ENCODE results near the gene CARNS1.

CARNS1 gene

DNA sequence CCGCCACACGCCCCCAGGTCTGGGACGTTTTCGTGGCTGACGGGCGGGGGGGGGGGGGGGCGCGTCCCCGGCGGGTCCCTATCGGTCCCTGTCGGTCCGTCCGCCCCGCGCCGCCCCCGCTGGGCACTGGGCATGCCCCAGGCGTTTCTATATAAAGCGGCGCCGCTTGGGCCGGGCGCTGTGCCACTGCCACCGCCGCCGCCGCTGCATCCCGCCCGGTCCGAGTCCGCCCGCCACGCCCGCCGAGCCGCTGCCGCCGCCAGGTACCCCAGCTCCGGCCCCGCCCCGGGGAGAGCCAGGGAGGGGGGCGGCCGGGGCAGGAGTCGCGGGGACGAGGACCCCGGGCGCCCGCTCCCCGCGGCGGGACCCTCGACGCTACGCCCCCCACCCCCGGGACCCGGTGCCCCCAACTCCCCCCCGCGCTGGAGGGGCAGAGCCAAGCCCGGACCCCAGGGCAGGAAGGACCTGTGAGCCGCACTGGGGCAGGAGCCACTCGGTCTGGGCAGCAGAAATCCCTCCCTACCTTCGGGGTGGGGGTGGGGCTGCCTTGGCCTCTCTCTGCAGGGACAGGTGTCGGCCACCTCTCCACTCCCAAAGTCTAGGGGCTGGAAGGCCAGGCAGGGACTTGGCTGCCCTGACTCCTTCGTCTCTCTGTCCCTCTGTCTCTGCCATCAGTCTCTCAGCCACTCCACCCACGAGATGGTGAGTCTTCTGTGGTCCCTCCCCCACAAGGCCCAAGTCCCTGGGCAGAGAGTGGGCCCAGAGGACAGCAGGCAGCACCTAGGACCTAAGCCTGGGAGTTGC is at the start of gene CARNS1:
CARNS1 (plus strand) TSS at position 178 of the 804 bp plus-strand sequence; CDS start at position 700, 522 bp downstream.
- no peak for DNase-seq

GRCh38 chr11:67365736-67366444 is 49.6 kb upstream of the CARNS1 start:
- no peak for DNase-seq

- no peak for DNase-seq
Measured at GRCh38 chr11:67366546-67366945, 48.9 kb upstream of the CARNS1 start.

DNA sequence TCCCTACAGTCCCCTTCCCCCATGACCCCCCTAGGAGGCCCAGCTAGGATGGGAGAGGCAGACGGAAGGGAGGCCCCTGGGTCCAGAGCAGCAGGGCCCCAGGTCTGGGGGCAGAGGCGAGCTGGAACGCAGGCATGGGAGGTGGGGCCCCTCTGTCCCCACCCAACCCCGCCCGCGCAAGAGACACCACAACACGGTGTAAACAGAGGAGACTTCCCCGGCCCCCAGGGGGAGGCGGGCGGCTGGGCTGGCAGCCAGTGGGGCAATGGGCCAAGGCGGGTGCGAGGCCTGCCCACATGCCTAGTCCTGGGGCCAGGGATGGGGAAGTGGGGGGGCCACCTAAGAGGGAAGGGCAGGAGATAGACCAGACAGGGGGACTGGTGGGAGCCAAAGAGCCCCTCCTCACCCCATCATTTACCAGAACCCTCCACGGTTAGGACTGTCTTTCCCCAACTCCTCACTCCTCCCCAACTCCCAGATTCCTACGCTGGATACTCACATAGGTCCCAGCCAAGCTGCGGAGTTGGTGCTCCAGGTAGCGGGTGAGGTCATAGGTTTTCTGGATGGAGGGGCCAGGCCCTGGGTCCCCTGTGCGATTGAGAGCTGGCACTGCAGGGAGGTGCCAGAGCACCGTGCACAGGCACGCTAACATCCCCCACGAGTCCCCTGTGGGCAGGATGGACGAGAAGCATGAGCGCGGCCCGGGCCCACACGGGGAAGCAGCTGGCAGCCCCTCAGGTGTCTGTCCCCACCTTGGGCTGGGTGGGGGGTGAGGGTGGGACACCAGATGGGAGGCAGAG is 48.3 kb upstream of the CARNS1 start:
- no peak for DNase-seq

GRCh38 chr11:67367761-67368227 is 47.7 kb upstream of the CARNS1 start:
- DNase-seq: no peak

DNA sequence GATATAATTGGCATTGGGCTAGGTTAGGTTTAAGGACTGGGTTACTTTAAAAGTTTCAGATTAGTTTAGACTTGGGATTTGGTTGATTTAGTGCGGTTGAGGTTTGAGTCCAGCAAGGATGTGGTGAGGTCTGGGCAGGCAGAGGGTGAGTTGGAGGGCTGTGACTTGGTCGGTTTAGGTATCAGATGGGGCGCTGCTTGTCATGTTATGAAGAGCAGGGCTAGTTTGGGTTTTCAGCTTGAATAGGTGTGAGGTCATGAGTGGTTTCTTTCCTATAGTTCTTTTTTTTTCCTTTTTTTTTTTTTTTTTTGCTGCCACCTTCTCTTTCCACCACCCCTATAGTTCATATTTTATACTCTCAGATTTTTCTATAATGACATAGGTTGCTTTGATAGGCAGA is 46.9 kb upstream of the CARNS1 start:
- DNase-seq: no peak

DNA sequence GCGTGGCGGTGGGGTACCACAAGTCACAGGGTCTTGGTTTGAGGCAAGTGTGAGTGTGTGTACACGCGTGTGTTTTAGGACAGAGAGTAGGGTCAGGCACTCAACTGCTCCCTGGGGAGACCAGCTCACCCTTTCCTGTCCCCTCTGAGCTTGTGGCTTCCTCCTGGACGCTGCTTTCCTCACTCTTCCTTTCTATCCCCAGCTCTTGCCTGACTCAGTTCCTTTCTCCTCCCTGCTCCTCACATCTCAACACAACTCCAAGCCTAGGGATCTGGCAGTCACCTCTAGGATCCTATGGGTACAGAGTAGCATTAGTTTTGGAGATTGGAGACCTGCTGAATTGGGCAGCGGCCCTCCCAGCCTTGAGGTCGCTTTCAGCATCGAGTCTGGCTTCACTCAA is 46.2 kb upstream of the CARNS1 start:
- DNase-seq: no peak

- no peak for DNase-seq
Measured at GRCh38 chr11:67369801-67370284, 45.6 kb upstream of the CARNS1 start.

- no peak for DNase-seq
Measured at GRCh38 chr11:67370351-67371076, 45.0 kb upstream of the CARNS1 start.

DNA sequence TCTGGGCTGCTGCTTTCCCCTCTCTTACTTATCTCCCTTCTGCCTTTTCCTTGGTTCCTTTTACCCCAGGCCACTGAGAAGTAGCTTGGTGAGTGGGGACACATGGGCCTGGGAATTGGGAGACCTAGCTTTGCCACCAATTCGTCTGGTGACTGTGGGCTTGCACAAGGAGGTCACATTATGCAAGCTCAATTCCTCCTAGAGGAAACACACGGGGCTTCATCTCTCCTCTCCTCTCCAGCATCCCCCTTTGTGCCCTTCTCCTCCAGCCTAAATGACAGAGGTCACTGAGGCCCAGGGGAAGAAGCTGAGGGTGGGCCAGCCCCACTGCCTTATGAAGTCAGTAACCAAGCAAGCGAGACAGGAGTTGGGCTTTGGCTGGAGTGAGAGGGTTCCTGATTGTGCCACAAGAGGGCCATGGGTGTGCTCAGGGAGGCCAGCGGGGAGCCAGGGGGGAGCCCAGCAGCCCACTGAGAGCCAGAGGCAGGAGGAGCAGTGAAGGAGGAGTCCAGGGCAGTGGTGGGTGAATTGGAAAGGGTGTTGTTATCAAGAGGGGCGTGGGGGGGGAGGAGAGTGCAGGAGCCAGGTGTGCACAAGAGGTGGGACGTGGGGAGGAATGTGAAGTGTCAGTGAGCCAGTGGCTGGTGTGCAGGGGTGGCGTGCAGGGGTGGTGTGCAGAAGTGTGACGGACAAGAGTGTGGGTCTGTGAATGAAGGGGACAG is 44.1 kb upstream of the CARNS1 start:
- DNase-seq: peak; percentile 99

GRCh38 chr11:67371911-67372320 is 43.6 kb upstream of the CARNS1 start:
- peak; percentile 66 for DNase-seq

DNA sequence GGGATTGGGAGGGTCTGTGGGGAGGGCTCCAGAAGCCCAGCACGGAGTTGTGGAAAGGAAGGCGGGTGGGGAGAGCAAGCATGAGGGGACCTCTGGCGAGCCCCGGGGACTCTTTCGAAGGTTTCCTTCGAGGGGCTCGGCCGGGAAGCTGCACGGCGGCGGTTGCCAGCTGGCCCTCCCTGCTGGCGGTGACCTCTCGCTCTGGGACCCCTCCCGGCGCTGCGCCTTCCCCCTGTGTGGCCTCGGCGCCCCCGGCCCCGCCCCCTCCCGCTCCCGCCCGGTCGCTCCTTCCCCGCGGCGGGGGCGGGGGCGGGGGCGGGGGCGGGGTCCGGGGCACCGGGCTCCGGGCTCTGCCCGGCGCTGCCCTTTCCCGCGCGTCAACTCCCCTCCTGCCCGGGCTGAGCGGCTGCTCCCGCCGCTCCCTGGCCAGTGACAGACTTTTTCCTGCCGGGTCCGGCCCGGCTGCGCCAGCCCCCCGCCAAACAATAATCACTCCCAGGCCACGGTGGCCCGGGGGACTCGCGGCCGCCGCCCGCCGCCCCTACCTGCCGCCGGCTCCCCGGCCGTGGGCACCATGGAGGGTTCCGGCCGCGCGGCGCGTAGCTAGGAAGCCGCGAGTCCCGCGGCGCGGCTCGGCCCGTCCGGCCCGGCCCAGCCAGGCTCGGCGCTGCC is 43.0 kb upstream of the CARNS1 start:
- DNase-seq: peak; percentile 64

GRCh38 chr11:67372993-67373647 is 42.4 kb upstream of the CARNS1 start, which contains the start of gene CLCF1:
Gene CLCF1 (minus strand): TSS chr11:67373598. CDS start chr11:67373539, 59 bp downstream.
- DNase-seq: peak; percentile 83

- peak; percentile 98 for DNase-seq
Measured at GRCh38 chr11:67373648-67374570, 41.6 kb upstream of the CARNS1 start.

GRCh38 chr11:67374571-67375281 is 40.8 kb upstream of the CARNS1 start:
- no peak for DNase-seq

DNA sequence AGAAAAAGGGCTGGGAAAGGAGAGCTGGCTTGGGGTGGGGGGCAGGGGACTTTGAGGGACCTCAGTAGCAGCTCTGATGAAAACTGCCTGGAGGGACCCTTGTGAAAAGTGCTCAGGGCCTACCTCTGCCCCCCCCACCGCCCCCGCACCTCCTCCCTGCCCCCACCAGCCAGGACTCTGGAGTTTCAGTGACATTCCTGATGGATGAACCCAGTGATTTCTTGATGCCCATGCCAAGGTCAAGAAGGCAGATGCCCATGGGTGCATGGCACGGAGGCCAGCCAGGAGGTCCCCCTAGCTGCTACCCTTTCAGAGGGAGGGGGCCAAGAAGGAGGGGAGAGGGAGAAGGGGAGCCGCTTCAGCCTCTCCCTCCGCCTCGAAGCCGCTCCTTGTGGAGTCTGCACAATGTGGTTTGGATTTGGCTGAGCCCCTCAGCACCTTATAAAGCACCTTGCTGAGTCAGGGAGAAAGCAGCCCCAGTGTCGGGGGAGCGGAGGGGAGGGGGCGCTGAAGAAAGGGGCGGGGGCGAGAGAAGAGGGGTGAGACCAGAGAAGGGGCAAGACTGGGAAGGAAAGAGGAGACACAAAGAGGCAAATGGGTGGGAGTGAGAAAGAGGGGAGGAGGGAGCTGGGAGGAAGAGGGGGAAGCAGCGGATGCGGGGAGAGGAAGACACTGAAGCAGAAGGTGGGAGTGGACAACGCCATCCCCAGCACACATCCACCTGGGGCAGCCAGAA is 40.0 kb upstream of the CARNS1 start:
- DNase-seq: no peak

GRCh38 chr11:67376063-67376820 is 39.2 kb upstream of the CARNS1 start:
- DNase-seq: no peak

Data from 8988T (cell line).